Muscle layer of duodenum (tissue), 2 donors: ENCODE results near the gene PRPSAP1.
"Not testable (repeated sequence)": the region's sequence is repeated elsewhere in the genome, so short reads cannot be mapped to it uniquely, and the experiment has no call there.

Experiments used
- H3K27ac ChIP-seq: one replicate; pipeline ENCODE4 v1.7.0; 2013; ENCODE audit warnings: mild to moderate bottlenecking, low read length
- H3K27me3 ChIP-seq: one replicate; pipeline ENCODE4 v1.7.0; 2013; ENCODE audit warnings: low read depth, mild to moderate bottlenecking, control low read depth, low read length
- H3K36me3 ChIP-seq, 2 donors: one replicate each; pipeline ENCODE4 v1.7.0; 2013; ENCODE audit warnings: low read length in 2 of 2, control low read depth in 1 of 2, mild to moderate bottlenecking in 1 of 2; ENCODE audit not compliant: insufficient read depth in 2 of 2, control insufficient read depth in 1 of 2
- H3K4me1 ChIP-seq, 2 donors: one replicate each; pipeline ENCODE4 v1.7.0; 2013; ENCODE audit warnings: low read length in 2 of 2, mild to moderate bottlenecking in 2 of 2, control low read depth in 1 of 2, moderate library complexity in 1 of 2; ENCODE audit not compliant: insufficient read depth in 2 of 2, control insufficient read depth in 1 of 2
- H3K4me3 ChIP-seq, 2 donors: one replicate each; pipeline ENCODE4 v1.7.0; 2013; ENCODE audit warnings: low read length in 2 of 2, low read depth in 1 of 2, mild to moderate bottlenecking in 1 of 2
- H3K9me3 ChIP-seq, 2 donors: one replicate each; pipeline ENCODE4 v1.7.0; 2013; ENCODE audit warnings: low read length in 2 of 2, control low read depth in 1 of 2, mild to moderate bottlenecking in 1 of 2; ENCODE audit not compliant: control insufficient read depth in 1 of 2
- donor health status: healthy.

The PRPSAP1 gene

GRCh38 chr17:76367642-76368041 lies 13.9 kb upstream of the PRPSAP1 start:
- Histone ChIP-seq H3K9me3 (no peaks in the 10 kb centered on the region), H3K4me3 (no peak overlapping the region), H3K27ac (no peak overlapping the region), H3K27me3 (no peaks in the 10 kb centered on the region), H3K4me1 (peaks cover 0 to 12% of the 10 kb centered on the region in 2 donors), H3K36me3 (no peaks in the 10 kb centered on the region)

- no peaks in the 10 kb centered on the region for H3K36me3 ChIP-seq
- no peaks in the 10 kb centered on the region for H3K9me3 ChIP-seq
- H3K4me1 ChIP-seq, result peaks cover 0 to 16% of the 10 kb centered on the region in 2 donors
- no peak overlapping the region for H3K27ac ChIP-seq
- H3K4me3 ChIP-seq, result no peak overlapping the region
- no peaks in the 10 kb centered on the region for H3K27me3 ChIP-seq
Measured at GRCh38 chr17:76366247-76366646, 12.5 kb upstream of the PRPSAP1 start.

GRCh38 chr17:76365256-76365903 lies 11.7 kb upstream of the PRPSAP1 start:
- Histone ChIP-seq H3K27ac (no peak overlapping the region), H3K27me3 (no peaks in the 10 kb centered on the region), H3K4me1 (peaks cover 0 to 12% of the 10 kb centered on the region in 2 donors), H3K9me3 (no peaks in the 10 kb centered on the region), H3K4me3 (no peak overlapping the region), H3K36me3 (no peaks in the 10 kb centered on the region)

GRCh38 chr17:76363107-76363842 lies 9.6 kb upstream of the PRPSAP1 start:
- H3K4me1 ChIP-seq, result peaks cover 0 to 7% of the 10 kb centered on the region in 2 donors
- H3K4me3 ChIP-seq, result no peak overlapping the region
- H3K27me3 ChIP-seq, result no peaks in the 10 kb centered on the region
- H3K36me3 ChIP-seq, result no peaks in the 10 kb centered on the region
- no peaks in the 10 kb centered on the region for H3K9me3 ChIP-seq
- no peak overlapping the region for H3K27ac ChIP-seq

GRCh38 chr17:76360461-76360860 lies 6.7 kb upstream of the PRPSAP1 start:
- Histone ChIP-seq H3K4me1 (peaks cover 0 to 7% of the 10 kb centered on the region in 2 donors), H3K36me3 (no peaks in the 10 kb centered on the region), H3K9me3 (no peaks in the 10 kb centered on the region), H3K27me3 (no peaks in the 10 kb centered on the region), H3K27ac (no peak overlapping the region), H3K4me3 (no peak overlapping the region)

GRCh38 chr17:76359776-76360175 lies 6.1 kb upstream of the PRPSAP1 start:
- not testable (repeated sequence) for H3K4me1 ChIP-seq, H3K36me3 ChIP-seq, H3K9me3 ChIP-seq, H3K4me3 ChIP-seq, H3K27me3 ChIP-seq, H3K27ac ChIP-seq

- no peaks in the 10 kb centered on the region for H3K9me3 ChIP-seq
- no peaks in the 10 kb centered on the region for H3K36me3 ChIP-seq
- H3K27ac ChIP-seq, result no peak overlapping the region
- H3K4me3 ChIP-seq, result no peak overlapping the region
- H3K4me1 ChIP-seq, result peaks cover 0 to 8% of the 10 kb centered on the region in 2 donors
- H3K27me3 ChIP-seq, result no peaks in the 10 kb centered on the region
Measured at GRCh38 chr17:76359375-76359774, 5.7 kb upstream of the PRPSAP1 start.

- H3K9me3 ChIP-seq, result no peaks in the 10 kb centered on the region
- H3K4me1 ChIP-seq, result peaks cover 0 to 14% of the 10 kb centered on the region in 2 donors
- no peaks in the 10 kb centered on the region for H3K36me3 ChIP-seq
- H3K4me3 ChIP-seq, result no peak overlapping the region
- H3K27ac ChIP-seq, result no peak overlapping the region
- no peaks in the 10 kb centered on the region for H3K27me3 ChIP-seq
Measured at GRCh38 chr17:76357597-76358158, 4.0 kb upstream of the PRPSAP1 start.

GRCh38 chr17:76356803-76357456 lies 3.2 kb upstream of the PRPSAP1 start:
- Histone ChIP-seq H3K27me3 (no peaks in the 10 kb centered on the region), H3K27ac (no peak overlapping the region), H3K4me1 (peaks cover 0 to 15% of the 10 kb centered on the region in 2 donors), H3K9me3 (no peaks in the 10 kb centered on the region), H3K36me3 (no peaks in the 10 kb centered on the region), H3K4me3 (no peak overlapping the region)

GRCh38 chr17:76354747-76355310 lies 1.1 kb upstream of the PRPSAP1 start:
- Histone ChIP-seq H3K4me1 (peaks cover 0 to 13% of the 10 kb centered on the region in 2 donors), H3K27me3 (no peaks in the 10 kb centered on the region), H3K4me3 (no peak overlapping the region), H3K9me3 (no peaks in the 10 kb centered on the region), H3K27ac (no peak overlapping the region), H3K36me3 (no peaks in the 10 kb centered on the region)

GRCh38 chr17:76354317-76354729 lies 607 bp upstream of the PRPSAP1 start:
- peaks cover 0 to 13% of the 10 kb centered on the region in 2 donors for H3K4me1 ChIP-seq
- H3K4me3 ChIP-seq, result peak overlapping the region; percentile 72 to 94
- H3K9me3 ChIP-seq, result no peaks in the 10 kb centered on the region
- H3K27ac ChIP-seq, result peak overlapping the region; percentile 80
- H3K27me3 ChIP-seq, result no peaks in the 10 kb centered on the region
- no peaks in the 10 kb centered on the region for H3K36me3 ChIP-seq
